ENCODE measurements around the gene PTPRH.

DNA sequence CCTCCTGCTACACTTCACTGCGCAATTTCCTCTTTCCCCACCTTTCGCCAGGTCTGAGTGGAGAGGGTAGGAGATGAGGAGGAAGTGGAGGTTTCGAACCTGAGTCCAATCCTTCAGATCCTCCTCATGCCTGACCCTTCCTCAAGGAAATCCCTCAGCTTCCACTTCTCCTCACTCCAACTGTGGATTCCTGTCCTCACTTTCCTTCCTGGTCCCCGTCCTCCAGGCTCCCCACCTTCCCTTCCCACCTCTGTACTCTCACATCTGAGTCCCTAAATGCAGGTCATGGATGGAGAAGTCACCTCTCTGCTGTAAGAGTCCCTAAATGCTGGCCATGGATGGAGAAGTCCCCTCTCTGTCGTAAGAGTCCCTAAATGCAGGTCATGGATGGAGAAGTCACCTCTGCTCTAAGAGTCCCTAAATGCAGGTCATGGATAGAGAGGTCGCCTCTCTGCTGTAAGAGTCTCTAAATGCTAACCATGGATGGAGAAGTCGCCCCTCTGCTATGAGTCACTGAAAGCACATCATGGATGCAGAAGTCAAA, 16.2 kb upstream of the PTPRH start:
- TF ChIP-seq, protein P1, sequence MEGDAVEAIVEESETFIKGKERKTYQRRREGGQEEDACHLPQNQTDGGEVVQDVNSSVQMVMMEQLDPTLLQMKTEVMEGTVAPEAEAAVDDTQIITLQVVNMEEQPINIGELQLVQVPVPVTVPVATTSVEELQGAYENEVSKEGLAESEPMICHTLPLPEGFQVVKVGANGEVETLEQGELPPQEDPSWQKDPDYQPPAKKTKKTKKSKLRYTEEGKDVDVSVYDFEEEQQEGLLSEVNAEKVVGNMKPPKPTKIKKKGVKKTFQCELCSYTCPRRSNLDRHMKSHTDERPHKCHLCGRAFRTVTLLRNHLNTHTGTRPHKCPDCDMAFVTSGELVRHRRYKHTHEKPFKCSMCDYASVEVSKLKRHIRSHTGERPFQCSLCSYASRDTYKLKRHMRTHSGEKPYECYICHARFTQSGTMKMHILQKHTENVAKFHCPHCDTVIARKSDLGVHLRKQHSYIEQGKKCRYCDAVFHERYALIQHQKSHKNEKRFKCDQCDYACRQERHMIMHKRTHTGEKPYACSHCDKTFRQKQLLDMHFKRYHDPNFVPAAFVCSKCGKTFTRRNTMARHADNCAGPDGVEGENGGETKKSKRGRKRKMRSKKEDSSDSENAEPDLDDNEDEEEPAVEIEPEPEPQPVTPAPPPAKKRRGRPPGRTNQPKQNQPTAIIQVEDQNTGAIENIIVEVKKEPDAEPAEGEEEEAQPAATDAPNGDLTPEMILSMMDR (conservative IDR thresholded peaks at IDR 0.05) = no peak
- TF ChIP-seq ZFX (IDR thresholded peaks at IDR 0.05) = no peak

Measured in C4-2B (cell line).